HG03095 (cell line): ENCODE measurements around the gene RGS6.

Source experiments
- ATAC-seq: cut with Tn5 transposase; IDR thresholded peaks from one replicate; pipeline ENCODE4 v1.9.1; 2021; ENCODE audit warnings: moderate library complexity; ENCODE audit not compliant: unreplicated experiment

RGS6 gene

DNA sequence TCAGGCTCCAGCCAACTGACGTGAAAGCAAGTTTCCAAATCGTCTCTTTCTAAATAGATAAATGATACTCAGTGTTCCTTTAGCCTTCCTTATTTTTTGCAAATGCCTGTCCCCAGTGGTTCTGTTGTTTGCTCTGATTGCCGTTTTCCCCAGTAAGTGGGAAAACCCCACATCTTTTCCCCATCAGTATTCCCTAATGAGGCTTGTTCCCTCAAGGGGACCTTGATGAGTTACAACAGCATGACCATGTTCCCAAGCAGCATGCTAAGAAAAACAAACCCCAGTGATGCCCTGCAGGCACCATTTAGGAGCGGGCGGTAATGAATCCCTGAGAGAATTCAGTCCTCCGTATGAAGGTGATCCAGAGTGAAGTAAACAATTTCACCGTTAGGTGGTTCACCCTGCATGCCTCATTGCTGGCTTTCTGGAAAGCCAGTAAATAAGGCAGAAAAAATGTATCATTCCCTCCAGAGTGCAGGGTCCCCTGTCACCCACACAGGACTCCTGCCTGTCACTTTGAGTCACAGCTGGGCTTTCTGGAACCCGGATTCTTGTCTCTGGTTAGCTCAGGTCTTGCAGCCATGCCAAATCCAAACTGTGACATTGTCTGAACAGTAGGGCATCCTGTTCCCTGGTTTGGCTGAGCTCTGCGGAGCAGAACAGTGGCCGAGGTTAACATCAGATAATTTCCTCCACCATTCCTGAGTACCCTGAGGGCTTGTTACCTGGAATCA, 222.6 kb downstream of the RGS6 start:
- ATAC-seq = no peak

- ATAC-seq = no peak
Observed at GRCh38 chr14:72155379-72155993, 223.3 kb downstream of the RGS6 start.

DNA sequence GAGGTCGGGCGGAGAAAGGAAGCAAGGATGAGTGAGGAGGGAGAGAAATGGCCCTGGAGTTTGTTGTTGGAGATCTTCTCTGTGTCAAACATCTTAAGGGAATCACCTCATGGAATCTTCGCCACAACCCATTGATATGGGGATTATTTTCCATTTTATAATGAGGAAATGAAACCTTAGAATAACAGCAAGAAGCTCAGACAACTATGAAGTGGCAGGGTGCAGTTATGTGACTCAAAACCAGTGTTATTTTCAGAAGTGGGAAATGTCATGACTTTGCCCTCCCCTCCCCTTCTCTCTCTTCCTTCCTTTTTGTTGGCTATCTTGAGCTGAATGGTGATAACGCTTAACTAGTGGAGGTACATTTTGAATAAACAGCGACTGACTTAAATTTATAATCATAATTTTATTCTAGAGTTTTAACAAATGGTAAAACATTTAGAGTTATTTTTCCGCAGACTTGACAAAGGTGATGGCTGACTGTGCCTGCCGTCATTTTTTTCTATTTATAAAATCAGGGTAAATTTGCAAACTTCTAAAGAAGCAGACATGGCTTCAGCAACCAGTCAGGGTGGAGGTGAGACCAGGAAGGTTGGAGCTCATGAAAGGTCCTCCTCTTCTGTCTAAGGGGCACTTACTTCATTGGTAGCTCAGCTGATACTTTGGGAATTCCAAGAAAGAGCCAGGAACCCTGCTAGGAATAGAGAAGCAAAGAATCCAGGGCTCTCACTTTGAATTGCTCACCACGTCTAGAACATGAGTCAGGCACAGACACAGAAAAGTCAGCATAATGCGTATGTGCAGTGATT, 232.4 kb downstream of the RGS6 start:
- ATAC-seq = no peak

GRCh38 chr14:72165229-72165698, 233.0 kb downstream of the RGS6 start:
- no peak for ATAC-seq

DNA sequence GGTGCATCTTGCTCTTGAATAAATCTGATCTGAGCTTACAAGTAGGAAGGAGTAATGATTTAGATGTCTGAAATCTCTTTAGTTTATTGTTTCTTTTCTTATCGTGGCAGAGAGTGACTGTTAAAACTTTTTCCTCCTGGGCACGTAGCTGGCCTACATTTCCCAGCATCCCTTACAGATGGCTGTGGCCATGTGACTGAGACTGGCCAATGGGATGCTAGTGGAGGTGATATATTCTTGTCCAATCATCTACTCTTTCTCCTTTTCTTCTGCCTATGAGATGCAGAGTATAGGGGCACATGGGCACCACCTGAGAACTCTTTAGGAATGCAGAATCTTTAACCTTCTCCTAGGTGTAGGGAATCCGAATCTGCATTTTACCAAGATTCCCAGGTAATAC, 237.3 kb downstream of the RGS6 start:
- ATAC-seq = no peak

DNA sequence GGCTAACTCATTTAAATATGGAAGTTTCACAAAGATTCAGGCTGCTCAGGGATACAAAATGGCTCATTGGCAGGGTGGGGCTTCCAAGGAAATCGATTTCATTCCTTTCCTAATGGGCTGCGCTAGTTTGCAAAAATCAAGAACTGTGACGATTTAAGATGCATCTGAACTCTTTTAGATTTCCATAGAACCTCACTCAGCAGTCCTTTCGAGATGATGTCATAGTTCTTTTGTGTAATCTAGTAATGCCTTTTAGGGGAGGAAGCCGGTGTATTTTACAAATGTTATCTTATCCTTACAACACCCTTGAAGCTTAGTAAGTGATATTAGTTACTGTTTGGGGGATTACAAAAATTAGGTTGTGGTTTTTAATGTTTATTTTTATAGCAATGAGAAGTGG, 239.8 kb downstream of the RGS6 start:
- ATAC-seq = no peak

DNA sequence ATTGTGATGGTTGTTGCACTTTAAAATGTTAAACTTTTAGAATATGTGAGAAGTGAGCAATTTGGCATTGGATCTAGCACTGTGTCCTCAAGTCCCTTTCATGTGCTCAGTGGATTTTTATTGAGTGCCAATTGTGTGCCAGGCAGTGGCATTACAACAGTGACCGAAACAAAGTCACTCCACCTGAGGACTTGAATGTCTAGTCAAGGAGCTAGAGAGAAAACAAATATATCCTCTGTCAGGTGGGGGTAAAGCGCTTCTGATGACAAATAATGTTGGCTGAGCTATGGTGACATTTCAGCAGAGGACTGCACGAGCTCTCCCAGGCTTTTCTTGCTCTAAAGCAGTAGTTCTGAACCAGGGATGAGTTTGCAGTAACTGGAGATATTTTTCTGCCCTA, 240.4 kb downstream of the RGS6 start:
- no peak for ATAC-seq

DNA sequence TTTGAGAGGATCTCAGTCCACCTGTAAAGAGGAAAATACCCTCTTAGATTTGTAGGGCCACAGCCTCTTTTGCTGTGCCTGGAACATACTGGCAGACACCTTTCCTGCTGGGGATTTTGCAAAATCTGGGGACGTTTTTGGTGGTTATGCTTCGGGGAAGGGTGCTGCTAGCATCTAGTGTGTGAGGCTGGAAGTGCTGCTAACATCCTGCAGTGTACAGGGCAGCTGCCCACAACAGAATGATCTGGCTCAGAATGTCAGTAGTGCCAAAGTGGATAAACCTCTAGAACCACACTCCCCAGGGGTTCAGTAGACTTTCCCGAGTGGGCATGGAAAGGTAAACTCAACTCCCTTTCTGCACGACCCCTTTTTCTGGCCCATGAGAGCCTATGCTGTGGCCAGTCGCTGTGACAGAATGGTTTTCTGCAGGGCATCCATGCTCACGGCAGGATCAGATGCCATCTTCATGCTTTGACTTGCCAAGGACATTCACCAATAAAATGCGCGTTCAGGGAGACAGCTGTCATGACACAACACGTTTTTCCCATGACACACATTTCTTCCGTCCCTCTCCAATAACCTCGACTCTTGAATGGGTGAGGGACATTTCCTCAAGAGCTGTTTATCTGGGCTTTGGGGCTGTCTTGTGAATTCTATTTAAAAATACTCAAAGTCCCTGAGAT, 240.9 kb downstream of the RGS6 start:
- ATAC-seq = no peak

DNA sequence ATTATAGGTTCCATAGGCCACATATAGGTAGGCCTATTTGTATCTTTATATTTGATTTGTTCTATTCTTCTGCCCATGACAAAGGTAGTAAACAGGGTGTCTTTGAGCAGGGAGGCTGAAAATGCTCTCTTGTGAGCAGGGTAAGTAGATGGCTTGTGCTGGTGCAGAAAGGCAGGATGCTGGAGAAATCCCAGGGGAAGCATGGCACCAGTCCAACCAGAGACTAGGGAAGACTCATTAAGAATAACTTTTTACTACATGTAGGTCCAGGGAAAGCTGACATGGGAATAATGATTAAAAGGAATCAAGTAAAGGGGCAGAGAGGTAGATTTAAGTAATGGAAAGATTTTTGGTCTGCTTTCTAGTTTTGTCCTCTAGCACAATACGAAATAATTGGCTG, 245.0 kb downstream of the RGS6 start:
- no peak for ATAC-seq

DNA sequence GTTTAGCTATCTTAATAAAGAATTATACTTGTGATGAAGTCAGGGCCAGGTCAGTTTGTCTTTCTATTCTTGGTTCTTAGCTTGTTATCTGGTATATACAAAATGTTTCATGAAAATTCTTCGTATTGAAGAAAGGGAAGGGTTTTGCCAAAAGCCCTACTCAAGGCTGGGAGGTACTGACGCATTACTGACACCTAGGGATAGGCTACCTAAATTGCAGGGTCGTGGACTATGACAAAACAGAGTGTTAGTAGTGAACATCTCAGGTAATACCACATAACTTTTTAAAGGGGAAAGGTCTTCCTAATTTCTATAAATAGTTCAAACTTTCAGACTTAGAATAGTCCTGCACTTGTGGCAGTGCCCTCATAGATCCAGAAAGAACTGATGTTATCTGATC, 246.3 kb downstream of the RGS6 start:
- ATAC-seq = no peak

GRCh38 chr14:72182708-72183432, 250.6 kb downstream of the RGS6 start:
- ATAC-seq = no peak

- no peak for ATAC-seq
Observed at GRCh38 chr14:72183631-72184030, 251.4 kb downstream of the RGS6 start.

- no peak for ATAC-seq
Observed at GRCh38 chr14:72186523-72186922, 254.3 kb downstream of the RGS6 start.

- no peak for ATAC-seq
Observed at GRCh38 chr14:72196237-72197015, 264.2 kb downstream of the RGS6 start.

- ATAC-seq = no peak
Observed at GRCh38 chr14:72201645-72202044, 269.4 kb downstream of the RGS6 start.

DNA sequence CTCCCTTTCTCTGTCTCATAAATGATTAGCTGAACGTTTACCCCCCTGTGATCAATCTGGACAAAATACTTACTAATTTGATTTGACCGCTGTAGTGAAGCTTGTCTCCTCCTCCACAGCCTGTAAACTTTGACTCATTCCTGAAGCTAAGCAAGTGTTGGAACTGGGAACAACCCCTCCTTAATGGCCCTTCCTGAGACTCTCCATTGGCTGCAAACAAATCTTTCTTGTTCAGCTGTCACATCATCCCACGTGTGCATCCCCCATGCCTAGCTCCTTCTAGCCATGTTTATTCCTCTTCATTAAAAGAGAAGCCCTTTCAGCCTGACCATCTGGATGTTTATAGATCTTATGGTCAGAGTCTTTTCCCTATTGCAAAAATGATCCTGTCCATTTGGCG, 281.2 kb downstream of the RGS6 start:
- ATAC-seq = no peak

GRCh38 chr14:72215080-72215479, 282.9 kb downstream of the RGS6 start:
- no peak for ATAC-seq

- no peak for ATAC-seq
Observed at GRCh38 chr14:72217135-72217534, 284.9 kb downstream of the RGS6 start.

DNA sequence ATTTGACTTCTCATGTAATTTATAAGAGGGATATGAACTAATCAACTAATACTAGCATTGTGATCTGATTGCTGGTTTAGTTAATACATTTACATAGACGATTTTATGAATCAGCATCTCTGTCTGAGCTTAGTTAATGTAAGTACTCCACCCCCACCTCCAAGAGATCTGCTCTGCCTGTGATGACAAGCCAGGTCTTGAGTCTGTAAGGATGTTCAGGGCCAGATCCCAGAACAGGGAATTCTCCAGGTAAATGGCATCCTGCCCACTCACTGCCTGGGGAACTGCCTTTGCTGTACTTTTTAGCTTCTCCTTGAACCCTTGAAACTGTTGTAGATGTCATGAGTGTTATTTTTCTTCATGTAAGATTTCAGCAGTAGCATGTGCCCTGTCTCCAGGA, 289.8 kb downstream of the RGS6 start:
- no peak for ATAC-seq

DNA sequence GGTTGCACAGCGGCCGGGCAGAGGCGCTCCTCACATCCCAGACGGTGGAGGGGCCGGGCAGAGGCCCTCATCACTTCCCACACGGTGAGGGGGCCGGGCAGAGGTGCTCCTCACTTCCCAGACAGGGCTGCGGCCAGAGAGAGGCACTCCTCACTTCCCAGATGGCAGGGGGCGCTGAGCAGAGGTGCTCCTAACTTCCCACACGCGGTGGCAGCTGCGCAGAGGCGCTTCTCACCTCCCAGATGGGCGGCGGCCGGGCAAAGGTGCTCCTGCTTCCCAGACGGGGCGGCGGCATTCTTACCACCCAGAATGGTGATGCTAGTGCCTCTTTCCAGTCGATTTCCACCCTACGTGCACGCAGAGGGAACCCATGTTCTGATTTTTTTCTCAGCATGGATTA, 304.4 kb downstream of the RGS6 start:
- ATAC-seq = no peak
